HCT116 (cell line): ENCODE data around the gene SDK1. TPM values are rescaled to one million over a fixed set of nuclear protein-coding genes. Genes with fewer than 3 reads are reported as not detected.

Experiments
- ATAC-seq: fragments of 200-7000 bp; cut with Tn5 transposase; 2 replicates; pipeline ENCODE4 v1.9.1; 2020; ENCODE audit warnings: mild to moderate bottlenecking, moderate library complexity
- BruUV-seq: library from RNA; stranded (reverse); fragments of 400-500 nt; replicated peaks from 2 replicates; lab custom pipeline; 2021; lab: Mats Ljungman, UMichigan
- CTCF ChIA-PET: fragments of 300-600 bp; sonication (Branson Sonifier 250); formaldehyde crosslinking; loops from one replicate; lab custom pipeline; 2021; ENCODE audit warnings: antibody characterized with exemption; lab: Charles Lee
- POLR2A ChIA-PET: fragments of 300-600, 350-600 bp; sonication (Branson Sonifier 250); formaldehyde crosslinking; loops from one replicate; lab custom pipeline; 2021; ENCODE audit warnings: antibody characterized with exemption; lab: Charles Lee
- RAD21 ChIA-PET, 2 experiments: fragments of 300-600 bp; sonication (Branson Sonifier 250); formaldehyde crosslinking; loops; one replicate each; lab custom pipeline; 2023; ENCODE audit warnings: low total read pairs in 2 of 2; ENCODE audit not compliant: uncharacterized antibody in 2 of 2, unreplicated experiment in 2 of 2, low non-redundant PET in 1 of 2; lab: Charles Lee
- DNase-seq: peaks from one replicate; pipeline ENCODE4 v3.0.0-alpha.2; 2010; ENCODE audit warnings: low read depth, low spot score
- H2AFZ ChIP-seq: fragments of 200-600 bp; shearing (Covaris generic), sonication (generic); 2 replicates; pipeline ENCODE4 v1.6.1; 2017; ENCODE audit warnings: low read depth, mixed run types, mixed read lengths, antibody characterized with exemption, low read length; ENCODE audit not compliant: poor library complexity, severe bottlenecking
- H3K27ac ChIP-seq: 2 replicates; pipeline ENCODE4 v1.5.1; 2012; ENCODE audit warnings: low read depth, low read length
- H3K27me3 ChIP-seq: fragments of 200-600 bp; sonication (generic); 2 replicates; pipeline ENCODE4 v1.6.1; 2016; ENCODE audit warnings: mixed run types, low read length, mixed read lengths; ENCODE audit not compliant: insufficient read depth
- H3K36me3 ChIP-seq, 2 experiments: fragments of 200-500 bp in 1 of 2; fragments of 200-600 bp in 1 of 2; sonication (Bioruptor generic) in 1 of 2; sonication (generic) in 1 of 2; 2 replicates each; pipeline versions ENCODE4 v1.5.1 to v1.6.1; 2014 to 2016; ENCODE audit warnings: low read length in 2 of 2, inconsistent platforms in 1 of 2, mixed read lengths in 1 of 2, mixed run types in 1 of 2; ENCODE audit not compliant: insufficient read depth in 2 of 2, control insufficient read depth in 1 of 2
- H3K4me1 ChIP-seq, 2 experiments: fragments of 200-600 bp in 1 of 2; sonication (generic) in 1 of 2; 2 replicates each; pipeline versions ENCODE4 v1.5.1 to v1.6.1; 2012 to 2017; ENCODE audit warnings: low read length in 2 of 2, inconsistent platforms in 1 of 2, mild to moderate bottlenecking in 1 of 2, mixed read lengths in 1 of 2, mixed run types in 1 of 2, moderate library complexity in 1 of 2; ENCODE audit not compliant: insufficient read depth in 2 of 2, control insufficient read depth in 1 of 2
- H3K4me2 ChIP-seq: fragments of 200-600 bp; sonication (generic); 2 replicates; pipeline ENCODE4 v1.6.1; 2017; ENCODE audit warnings: mixed run types, low read length, mixed read lengths
- H3K4me3 ChIP-seq, 2 experiments: fragments of 200-600 bp in 1 of 2; sonication (generic) in 1 of 2; replicated peaks in 1 of 2; 2 replicates each; pipeline ENCODE4 v1.5.1; 2011 to 2016; ENCODE audit warnings: low read length in 2 of 2, control low read depth in 1 of 2, low read depth in 1 of 2, mild to moderate bottlenecking in 1 of 2, mixed read lengths in 1 of 2, mixed run types in 1 of 2
- H3K79me2 ChIP-seq: fragments of 200-600 bp; sonication (generic); 2 replicates; pipeline ENCODE4 v1.6.1; 2017; ENCODE audit warnings: mild to moderate bottlenecking, mixed run types, low read length, moderate library complexity, mixed read lengths; ENCODE audit not compliant: insufficient read depth
- H3K9ac ChIP-seq: fragments of 200-600 bp; sonication (generic); 2 replicates; pipeline ENCODE4 v1.6.1; 2016; ENCODE audit warnings: low read length, mixed read lengths
- H3K9me2 ChIP-seq: fragments of 200-600 bp; sonication (generic), shearing (Covaris generic); 2 replicates; pipeline ENCODE4 v1.6.1; 2017; ENCODE audit warnings: mixed run types, mild to moderate bottlenecking, moderate library complexity; ENCODE audit not compliant: insufficient read depth
- H3K9me3 ChIP-seq, 2 experiments: fragments of 200-500 bp in 1 of 2; fragments of 200-600 bp in 1 of 2; sonication (Bioruptor generic) in 1 of 2; sonication (generic) in 1 of 2; 2 replicates each; pipeline ENCODE4 v1.6.1; 2014 to 2017; ENCODE audit warnings: low read length in 2 of 2, mixed read lengths in 2 of 2, inconsistent platforms in 1 of 2, low read depth in 1 of 2, mild to moderate bottlenecking in 1 of 2, mixed run types in 1 of 2, moderate library complexity in 1 of 2; ENCODE audit not compliant: control insufficient read depth in 1 of 2, insufficient read depth in 1 of 2
- H4K20me1 ChIP-seq: fragments of 200-600 bp; sonication (generic), shearing (Covaris generic); 2 replicates; pipeline ENCODE4 v1.6.1; 2017; ENCODE audit warnings: mixed run types, mild to moderate bottlenecking, moderate library complexity; ENCODE audit not compliant: insufficient read depth
- CBX3 ChIP-seq: IDR thresholded peaks from 2 replicates; pipeline ENCODE4 v1.6.1; 2012; ENCODE audit warnings: low read depth
- EGR1 ChIP-seq: IDR thresholded peaks from 2 replicates; pipeline ENCODE4 v1.6.1; 2012; ENCODE audit warnings: low read depth
- ELF1 ChIP-seq: IDR thresholded peaks from 2 replicates; pipeline ENCODE4 v1.6.1; 2012; ENCODE audit warnings: low read depth, borderline replicate concordance
- EZH2phosphoT487 ChIP-seq: fragments of 200-600 bp; IDR thresholded peaks from 2 replicates; pipeline ENCODE4 v1.6.1; 2018; ENCODE audit warnings: antibody characterized with exemption, borderline replicate concordance
- FOSL1 ChIP-seq: IDR thresholded peaks from 2 replicates; pipeline ENCODE4 v1.6.1; 2012; ENCODE audit warnings: low read depth
- POLR2A ChIP-seq: IDR thresholded peaks from 2 replicates; pipeline ENCODE4 v1.7.0; 2011; ENCODE audit warnings: borderline replicate concordance; ENCODE audit not compliant: insufficient read depth, insufficient read length; ENCODE audit errors: extremely low read depth
- RAD21 ChIP-seq: IDR thresholded peaks from 2 replicates; pipeline ENCODE4 v1.6.1; 2012; ENCODE audit warnings: low read depth, mild to moderate bottlenecking
- SIN3A ChIP-seq: IDR thresholded peaks from 2 replicates; pipeline ENCODE4 v1.6.1; 2012; ENCODE audit warnings: low read depth
- SP1 ChIP-seq: IDR thresholded peaks from 2 replicates; pipeline ENCODE4 v1.6.1; 2012; ENCODE audit warnings: low read depth
- SRF ChIP-seq: IDR thresholded peaks from 2 replicates; pipeline ENCODE4 v1.6.1; 2012; ENCODE audit warnings: low read depth
- YY1 ChIP-seq: IDR thresholded peaks from 2 replicates; pipeline ENCODE4 v1.6.1; 2011; ENCODE audit warnings: low read length, low read depth, moderate library complexity, mild to moderate bottlenecking; ENCODE audit not compliant: insufficient replicate concordance; ENCODE audit errors: extremely low read depth
- intact Hi-C: fragments of 100-400 bp; cut with micrococcal nuclease; formaldehyde crosslinking; loops from 2 replicates; pipeline ENCODE4 v1.10.0; 2022
- total RNA-seq: library from RNA; stranded (reverse); gene quantifications from one replicate; pipeline ENCODE4 v1.2.1, GENCODE V29; 2021; ENCODE audit not compliant: unreplicated experiment
- TF ChIP-seq, protein P1 (sequence below), 3 experiments: fragments of 200-600 bp in 1 of 3; sonication (generic) in 1 of 3; IDR thresholded peaks in 2 of 3; conservative IDR thresholded peaks in 1 of 3; 2 replicates each; pipeline ENCODE4 v1.5.1; 2012 to 2017; ENCODE audit warnings: low read depth in 2 of 3, low read length in 2 of 3, antibody characterized with exemption in 1 of 3, borderline replicate concordance in 1 of 3, control low read depth in 1 of 3, mild to moderate bottlenecking in 1 of 3, mixed read lengths in 1 of 3, mixed run types in 1 of 3, moderate library complexity in 1 of 3; ENCODE audit not compliant: insufficient read depth in 1 of 3
- TF ChIP-seq, protein P2 (sequence below): IDR thresholded peaks from 2 replicates; pipeline ENCODE4 v1.6.1; 2012
- TF ChIP-seq, protein P3 (sequence below): IDR thresholded peaks from 2 replicates; pipeline ENCODE4 v1.6.1; 2012

Gene SDK1
- total RNA-seq, 1 experiment from 2014 or later, result 0.05 TPM

DNA sequence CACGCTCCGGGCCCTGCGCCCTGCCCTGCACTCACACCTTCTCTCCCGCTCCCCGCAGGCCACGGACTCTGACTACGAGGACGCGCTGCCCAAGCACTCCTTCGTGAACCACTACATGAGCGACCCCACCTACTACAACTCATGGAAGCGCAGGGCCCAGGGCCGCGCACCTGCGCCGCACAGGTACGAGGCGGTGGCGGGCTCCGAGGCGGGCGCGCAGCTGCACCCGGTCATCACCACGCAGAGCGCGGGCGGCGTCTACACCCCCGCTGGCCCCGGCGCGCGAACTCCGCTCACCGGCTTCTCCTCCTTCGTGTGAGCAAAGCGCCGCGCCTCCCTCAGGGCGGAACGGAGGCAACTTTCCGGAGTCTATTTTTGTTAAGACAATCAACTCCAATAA lies 964.0 kb downstream of the SDK1 start:
- TF ChIP-seq FOSL1 (no peak), EGR1 (no peak), SIN3A (no peak), ELF1 (no peak), RAD21 (no peak), CBX3 (no peak), YY1 (no peak), EZH2phosphoT487 (no peak), SP1 (no peak), SRF (no peak), POLR2A (no peak)
- TF ChIP-seq, protein P1, sequence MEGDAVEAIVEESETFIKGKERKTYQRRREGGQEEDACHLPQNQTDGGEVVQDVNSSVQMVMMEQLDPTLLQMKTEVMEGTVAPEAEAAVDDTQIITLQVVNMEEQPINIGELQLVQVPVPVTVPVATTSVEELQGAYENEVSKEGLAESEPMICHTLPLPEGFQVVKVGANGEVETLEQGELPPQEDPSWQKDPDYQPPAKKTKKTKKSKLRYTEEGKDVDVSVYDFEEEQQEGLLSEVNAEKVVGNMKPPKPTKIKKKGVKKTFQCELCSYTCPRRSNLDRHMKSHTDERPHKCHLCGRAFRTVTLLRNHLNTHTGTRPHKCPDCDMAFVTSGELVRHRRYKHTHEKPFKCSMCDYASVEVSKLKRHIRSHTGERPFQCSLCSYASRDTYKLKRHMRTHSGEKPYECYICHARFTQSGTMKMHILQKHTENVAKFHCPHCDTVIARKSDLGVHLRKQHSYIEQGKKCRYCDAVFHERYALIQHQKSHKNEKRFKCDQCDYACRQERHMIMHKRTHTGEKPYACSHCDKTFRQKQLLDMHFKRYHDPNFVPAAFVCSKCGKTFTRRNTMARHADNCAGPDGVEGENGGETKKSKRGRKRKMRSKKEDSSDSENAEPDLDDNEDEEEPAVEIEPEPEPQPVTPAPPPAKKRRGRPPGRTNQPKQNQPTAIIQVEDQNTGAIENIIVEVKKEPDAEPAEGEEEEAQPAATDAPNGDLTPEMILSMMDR (IDR thresholded peaks at IDR 0.05 in 2 of 3, conservative IDR thresholded peaks at IDR 0.05 in 1 of 3; ENCODE audit: borderline replicate concordance in 1 of 3, insufficient read depth in 1 of 3, low read depth in 2 of 3, low read length in 2 of 3), result no peak
- TF ChIP-seq, protein P2, sequence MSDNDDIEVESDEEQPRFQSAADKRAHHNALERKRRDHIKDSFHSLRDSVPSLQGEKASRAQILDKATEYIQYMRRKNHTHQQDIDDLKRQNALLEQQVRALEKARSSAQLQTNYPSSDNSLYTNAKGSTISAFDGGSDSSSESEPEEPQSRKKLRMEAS, result no peak
- TF ChIP-seq, protein P3, sequence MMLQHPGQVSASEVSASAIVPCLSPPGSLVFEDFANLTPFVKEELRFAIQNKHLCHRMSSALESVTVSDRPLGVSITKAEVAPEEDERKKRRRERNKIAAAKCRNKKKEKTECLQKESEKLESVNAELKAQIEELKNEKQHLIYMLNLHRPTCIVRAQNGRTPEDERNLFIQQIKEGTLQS, result no peak
- Histone ChIP-seq H3K4me1 (no peaks in the 10 kb centered on the region), H3K79me2 (no peaks in the 10 kb centered on the region), H3K4me2 (no peak overlapping the region), H2AFZ (no peak overlapping the region), H3K27ac (no peak overlapping the region), H3K27me3 (no peaks in the 10 kb centered on the region; the same call in 1 of the 2 replicates), H3K36me3 (no peaks in the 10 kb centered on the region), H3K9ac (no peak overlapping the region), H4K20me1 (no peaks in the 10 kb centered on the region), H3K4me3 (no peak overlapping the region), H3K9me3 (no peaks in the 10 kb centered on the region), H3K9me2 (no peaks in the 10 kb centered on the region)
- ChIA-PET RAD21 (no interaction called here), CTCF (no interaction called here), POLR2A (no interaction called here)
- ATAC-seq (no peak), DNase-seq (no peak)
- BruUV-seq, result no TSS peak
- intact Hi-C loops, result no loop called here
